Activated CD8-positive, alpha-beta memory T cell treated with anti-CD3 and anti-CD28 coated beads, Interleukin-2, amount 50 U/mL, for 24 hours (primary cell): ENCODE results near the gene SP140L.
"Not testable (repeated sequence)": the region's sequence is repeated elsewhere in the genome, so short reads cannot be mapped to it uniquely, and the experiment has no call there.

ENCODE experiments used
- DNase-seq: peaks from one replicate; pipeline ENCODE4 v3.0.0-alpha.2; 2020; ENCODE audit errors: extremely low read depth

SP140L gene

GRCh38 chr2:230418341-230419016, 91.5 kb downstream of the SP140L start:
- no peak for DNase-seq

- DNase-seq, result no peak
These were observed 92.2 kb downstream of the SP140L start for GRCh38 chr2:230419181-230419580.

GRCh38 chr2:230422149-230422548, 95.2 kb downstream of the SP140L start:
- no peak for DNase-seq

- no peak for DNase-seq
These were observed 97.0 kb downstream of the SP140L start for GRCh38 chr2:230423851-230424458.

- no peak for DNase-seq
These were observed 98.4 kb downstream of the SP140L start for GRCh38 chr2:230425377-230425776.

GRCh38 chr2:230429513-230429912, 102.5 kb downstream of the SP140L start:
- no peak for DNase-seq

- no peak for DNase-seq
These were observed 104.2 kb downstream of the SP140L start for GRCh38 chr2:230430957-230431910.

GRCh38 chr2:230434677-230435324, 107.8 kb downstream of the SP140L start:
- no peak for DNase-seq

GRCh38 chr2:230435431-230435830, 108.4 kb downstream of the SP140L start:
- DNase-seq, result no peak

- not testable (repeated sequence) for DNase-seq
These were observed 112.1 kb downstream of the SP140L start for GRCh38 chr2:230439121-230439520.

GRCh38 chr2:230439590-230439989, 112.6 kb downstream of the SP140L start:
- no peak for DNase-seq

- DNase-seq, result no peak
These were observed 114.4 kb downstream of the SP140L start for GRCh38 chr2:230441227-230441897.

- DNase-seq, result no peak
These were observed 116.5 kb downstream of the SP140L start for GRCh38 chr2:230443541-230443940.

- no peak for DNase-seq
These were observed 117.8 kb downstream of the SP140L start for GRCh38 chr2:230444832-230445231.

- no peak for DNase-seq
These were observed 120.0 kb downstream of the SP140L start for GRCh38 chr2:230447036-230447435.

GRCh38 chr2:230447455-230448451, 120.8 kb downstream of the SP140L start:
- no peak for DNase-seq

GRCh38 chr2:230449901-230450467, 123.0 kb downstream of the SP140L start:
- DNase-seq, result no peak

GRCh38 chr2:230453006-230453405, 126.0 kb downstream of the SP140L start:
- DNase-seq, result no peak
